HCT116 (cell line): ENCODE results near the gene EIF4G3. TPM values are rescaled to one million over a fixed set of nuclear protein-coding genes. Genes with fewer than 3 reads are reported as not detected.

ENCODE experiments used
- ATAC-seq: fragments of 200-7000 bp; cut with Tn5 transposase; 2 replicates; pipeline ENCODE4 v1.9.1; 2020; ENCODE audit warnings: mild to moderate bottlenecking, moderate library complexity
- BruUV-seq: library from RNA; stranded (reverse); fragments of 400-500 nt; replicated peaks from 2 replicates; lab custom pipeline; 2021; lab: Mats Ljungman, UMichigan
- CTCF ChIA-PET: fragments of 300-600 bp; sonication (Branson Sonifier 250); formaldehyde crosslinking; loops from one replicate; lab custom pipeline; 2021; ENCODE audit warnings: antibody characterized with exemption; lab: Charles Lee
- POLR2A ChIA-PET: fragments of 300-600, 350-600 bp; sonication (Branson Sonifier 250); formaldehyde crosslinking; loops from one replicate; lab custom pipeline; 2021; ENCODE audit warnings: antibody characterized with exemption; lab: Charles Lee
- RAD21 ChIA-PET, 2 experiments: fragments of 300-600 bp; sonication (Branson Sonifier 250); formaldehyde crosslinking; loops; one replicate each; lab custom pipeline; 2023; ENCODE audit warnings: low total read pairs in 2 of 2; ENCODE audit not compliant: uncharacterized antibody in 2 of 2, unreplicated experiment in 2 of 2, low non-redundant PET in 1 of 2; lab: Charles Lee
- DNase-seq: peaks from one replicate; pipeline ENCODE4 v3.0.0-alpha.2; 2010; ENCODE audit warnings: low read depth, low spot score
- H2AFZ ChIP-seq: fragments of 200-600 bp; shearing (Covaris generic), sonication (generic); 2 replicates; pipeline ENCODE4 v1.6.1; 2017; ENCODE audit warnings: low read depth, mixed run types, mixed read lengths, antibody characterized with exemption, low read length; ENCODE audit not compliant: poor library complexity, severe bottlenecking
- H3K27ac ChIP-seq: 2 replicates; pipeline ENCODE4 v1.5.1; 2012; ENCODE audit warnings: low read depth, low read length
- H3K27me3 ChIP-seq: fragments of 200-600 bp; sonication (generic); 2 replicates; pipeline ENCODE4 v1.6.1; 2016; ENCODE audit warnings: mixed run types, low read length, mixed read lengths; ENCODE audit not compliant: insufficient read depth
- H3K36me3 ChIP-seq, 2 experiments: fragments of 200-500 bp in 1 of 2; fragments of 200-600 bp in 1 of 2; sonication (Bioruptor generic) in 1 of 2; sonication (generic) in 1 of 2; 2 replicates each; pipeline versions ENCODE4 v1.5.1 to v1.6.1; 2014 to 2016; ENCODE audit warnings: low read length in 2 of 2, inconsistent platforms in 1 of 2, mixed read lengths in 1 of 2, mixed run types in 1 of 2; ENCODE audit not compliant: insufficient read depth in 2 of 2, control insufficient read depth in 1 of 2
- H3K4me1 ChIP-seq, 2 experiments: fragments of 200-600 bp in 1 of 2; sonication (generic) in 1 of 2; 2 replicates each; pipeline versions ENCODE4 v1.5.1 to v1.6.1; 2012 to 2017; ENCODE audit warnings: low read length in 2 of 2, inconsistent platforms in 1 of 2, mild to moderate bottlenecking in 1 of 2, mixed read lengths in 1 of 2, mixed run types in 1 of 2, moderate library complexity in 1 of 2; ENCODE audit not compliant: insufficient read depth in 2 of 2, control insufficient read depth in 1 of 2
- H3K4me2 ChIP-seq: fragments of 200-600 bp; sonication (generic); 2 replicates; pipeline ENCODE4 v1.6.1; 2017; ENCODE audit warnings: mixed run types, low read length, mixed read lengths
- H3K4me3 ChIP-seq, 2 experiments: fragments of 200-600 bp in 1 of 2; sonication (generic) in 1 of 2; replicated peaks in 1 of 2; 2 replicates each; pipeline ENCODE4 v1.5.1; 2011 to 2016; ENCODE audit warnings: low read length in 2 of 2, control low read depth in 1 of 2, low read depth in 1 of 2, mild to moderate bottlenecking in 1 of 2, mixed read lengths in 1 of 2, mixed run types in 1 of 2
- H3K79me2 ChIP-seq: fragments of 200-600 bp; sonication (generic); 2 replicates; pipeline ENCODE4 v1.6.1; 2017; ENCODE audit warnings: mild to moderate bottlenecking, mixed run types, low read length, moderate library complexity, mixed read lengths; ENCODE audit not compliant: insufficient read depth
- H3K9ac ChIP-seq: fragments of 200-600 bp; sonication (generic); 2 replicates; pipeline ENCODE4 v1.6.1; 2016; ENCODE audit warnings: low read length, mixed read lengths
- H3K9me2 ChIP-seq: fragments of 200-600 bp; sonication (generic), shearing (Covaris generic); 2 replicates; pipeline ENCODE4 v1.6.1; 2017; ENCODE audit warnings: mixed run types, mild to moderate bottlenecking, moderate library complexity; ENCODE audit not compliant: insufficient read depth
- H3K9me3 ChIP-seq, 2 experiments: fragments of 200-500 bp in 1 of 2; fragments of 200-600 bp in 1 of 2; sonication (Bioruptor generic) in 1 of 2; sonication (generic) in 1 of 2; 2 replicates each; pipeline ENCODE4 v1.6.1; 2014 to 2017; ENCODE audit warnings: low read length in 2 of 2, mixed read lengths in 2 of 2, inconsistent platforms in 1 of 2, low read depth in 1 of 2, mild to moderate bottlenecking in 1 of 2, mixed run types in 1 of 2, moderate library complexity in 1 of 2; ENCODE audit not compliant: control insufficient read depth in 1 of 2, insufficient read depth in 1 of 2
- H4K20me1 ChIP-seq: fragments of 200-600 bp; sonication (generic), shearing (Covaris generic); 2 replicates; pipeline ENCODE4 v1.6.1; 2017; ENCODE audit warnings: mixed run types, mild to moderate bottlenecking, moderate library complexity; ENCODE audit not compliant: insufficient read depth
- CBX3 ChIP-seq: IDR thresholded peaks from 2 replicates; pipeline ENCODE4 v1.6.1; 2012; ENCODE audit warnings: low read depth
- CEBPB ChIP-seq: IDR thresholded peaks from 2 replicates; pipeline ENCODE4 v1.6.1; 2012; ENCODE audit warnings: low read depth
- CTCF ChIP-seq, 3 experiments: fragments of 200-600 bp in 1 of 3; sonication (generic) in 1 of 3; IDR thresholded peaks in 2 of 3; conservative IDR thresholded peaks in 1 of 3; 2 replicates each; pipeline ENCODE4 v1.5.1; 2012 to 2017; ENCODE audit warnings: low read depth in 2 of 3, low read length in 2 of 3, antibody characterized with exemption in 1 of 3, borderline replicate concordance in 1 of 3, control low read depth in 1 of 3, mild to moderate bottlenecking in 1 of 3, mixed read lengths in 1 of 3, mixed run types in 1 of 3, moderate library complexity in 1 of 3; ENCODE audit not compliant: insufficient read depth in 1 of 3
- MAX ChIP-seq: IDR thresholded peaks from 2 replicates; pipeline ENCODE4 v1.6.1; 2012
- RAD21 ChIP-seq: IDR thresholded peaks from 2 replicates; pipeline ENCODE4 v1.6.1; 2012; ENCODE audit warnings: low read depth, mild to moderate bottlenecking
- ZBTB33 ChIP-seq: IDR thresholded peaks from 2 replicates; pipeline ENCODE4 v1.6.1; 2011; ENCODE audit warnings: mild to moderate bottlenecking, low read length, moderate library complexity; ENCODE audit not compliant: insufficient replicate concordance; ENCODE audit errors: extremely low read depth
- intact Hi-C: fragments of 100-400 bp; cut with micrococcal nuclease; formaldehyde crosslinking; loops from 2 replicates; pipeline ENCODE4 v1.10.0; 2022
- total RNA-seq: library from RNA; stranded (reverse); gene quantifications from one replicate; pipeline ENCODE4 v1.2.1, GENCODE V29; 2021; ENCODE audit not compliant: unreplicated experiment

EIF4G3 gene
- total RNA-seq, 1 experiment from 2014 or later: 40.1 TPM

DNA sequence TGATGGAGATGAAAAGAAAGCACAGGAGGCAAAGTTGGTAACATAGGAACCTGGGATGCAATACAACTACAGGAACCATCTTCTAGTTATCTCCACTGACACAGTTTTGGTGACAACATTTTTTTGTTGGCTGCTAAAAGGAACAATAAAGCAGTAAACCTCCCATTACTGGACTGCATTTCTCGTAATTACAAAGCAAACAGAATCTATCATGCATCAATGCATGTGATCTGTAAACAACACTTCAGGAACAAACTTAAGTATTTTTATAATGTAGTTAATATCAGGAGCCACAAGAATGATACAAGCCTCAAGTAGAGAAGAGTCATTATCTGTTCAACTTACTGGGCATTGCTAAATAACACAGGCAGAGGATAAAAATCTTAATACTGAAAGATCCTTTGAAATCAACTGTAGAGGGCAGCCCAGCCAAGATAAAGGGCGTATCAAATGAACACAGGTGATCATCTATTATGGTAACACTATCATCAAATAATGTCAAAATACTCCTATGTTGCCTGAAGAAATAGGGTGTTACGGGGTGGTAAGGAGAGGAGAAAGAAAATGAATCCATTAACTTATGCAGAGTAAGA, 193.3 kb downstream of the EIF4G3 start:
- Histone ChIP-seq H3K79me2 (no peaks in the 10 kb centered on the region), H3K36me3 (no peaks in the 10 kb centered on the region), H3K4me2 (no peak overlapping the region), H3K27ac (no peak overlapping the region), H3K4me1 (no peaks in the 10 kb centered on the region), H4K20me1 (no peaks in the 10 kb centered on the region; the same call in 1 of the 2 replicates), H3K9ac (no peak overlapping the region), H3K9me2 (no peaks in the 10 kb centered on the region), H3K4me3 (no peak overlapping the region), H3K27me3 (no peaks in the 10 kb centered on the region), H2AFZ (no peak overlapping the region), H3K9me3 (no peaks in the 10 kb centered on the region)
- no peak for TF ChIP-seq MAX
- TF ChIP-seq CBX3: no peak
- peak; percentile 64 for TF ChIP-seq RAD21
- TF ChIP-seq CEBPB: no peak
- peak in 1 of 3 experiments; percentile 27; a peak in 1 of 6 replicates for TF ChIP-seq CTCF (IDR thresholded peaks at IDR 0.05 in 2 of 3, conservative IDR thresholded peaks at IDR 0.05 in 1 of 3; ENCODE audit: borderline replicate concordance in 1 of 3, insufficient read depth in 1 of 3, low read depth in 2 of 3, low read length in 2 of 3)
- no peak for TF ChIP-seq ZBTB33
- intact Hi-C loops: no loop called here
- no TSS peak for BruUV-seq
- no peak for ATAC-seq
- no peak for DNase-seq
- ChIA-PET CTCF (interaction anchor here (1.2 to 2.1 kb wide), 2 partner anchors 212 kb away, joined by 12 to 23 read pairs; no protein-coding TSS in a partner anchor), RAD21 (interaction anchor here in 1 of 2 experiments (1.2 kb wide), 1 partner anchor 212 kb away, joined by 5 read pairs; no protein-coding TSS in a partner anchor), POLR2A (no interaction called here)
